Measurements from ENCODE around the gene FHAD1. TPM values are rescaled to one million over a fixed set of nuclear protein-coding genes. Genes with fewer than 3 reads are reported as not detected.

Gene FHAD1
- total RNA-seq, 1 experiment from 2014 or later = 1.9 TPM

- Histone ChIP-seq H3K23me2 (ENCODE audit: insufficient read length, low read depth, low read length, poor library complexity, severe bottlenecking) (no peaks in the 10 kb centered on the region), H4K91ac (ENCODE audit: insufficient read length, low read depth, low read length) (no peak overlapping the region), H3K79me1 (ENCODE audit: insufficient read depth, low read depth, low read length, poor library complexity, severe bottlenecking) (no peaks in the 10 kb centered on the region), H3K79me2 (ENCODE audit: insufficient read depth, low read length) (no peaks in the 10 kb centered on the region), H2BK15ac (ENCODE audit: low read depth, low read length) (no peak overlapping the region), H3K9me3 (ENCODE audit: control insufficient read depth, low read depth, low read length) (no peaks in the 10 kb centered on the region), H2BK5ac (ENCODE audit: insufficient read length, low read length) (no peak overlapping the region), H3K4me2 (ENCODE audit: insufficient read depth, insufficient read length, low read length) (no peak overlapping the region), H4K8ac (replicated peaks; ENCODE audit: insufficient read length, low read depth, low read length) (no peak overlapping the region), H3K9ac (ENCODE audit: extremely low read depth, insufficient read length, low read length) (no peak overlapping the region), H3K56ac (ENCODE audit: insufficient read length, low read depth, low read length) (no peak overlapping the region), H3K4ac (ENCODE audit: low read depth, low read length) (no peak overlapping the region), H2AK5ac (ENCODE audit: insufficient read length, low read length) (no peak overlapping the region), H3K23ac (ENCODE audit: insufficient read length, low read depth, low read length) (no peak overlapping the region), H3K27ac (ENCODE audit: insufficient read length, low read depth, low read length) (no peak overlapping the region), H3K27me3 (ENCODE audit: insufficient read depth, low read length) (no peaks in the 10 kb centered on the region), H3K14ac (ENCODE audit: insufficient read depth, low read length) (no peak overlapping the region; the same call in 1 of the 2 replicates), H3K18ac (ENCODE audit: insufficient read length, low read depth, low read length) (no peak overlapping the region), H4K5ac (ENCODE audit: insufficient read length, low read depth, low read length) (no peak overlapping the region), H2BK120ac (ENCODE audit: low read depth, low read length, poor library complexity, severe bottlenecking) (no peak overlapping the region), H4K20me1 (ENCODE audit: control insufficient read depth, insufficient read depth, insufficient read length) (no peaks in the 10 kb centered on the region), H3T11ph (ENCODE audit: low read length) (no peak overlapping the region), H2AFZ (ENCODE audit: low read length) (no peak overlapping the region), H2BK20ac (ENCODE audit: low read depth, low read length, poor library complexity, severe bottlenecking) (no peak overlapping the region), H2BK12ac (ENCODE audit: insufficient read length, low read depth, low read length) (no peak overlapping the region), H3K4me1 (ENCODE audit: insufficient read depth, low read length) (no peaks in the 10 kb centered on the region)
- H3K27me3 Mint-ChIP-seq (ENCODE audit: low read depth) = peaks cover 12% of the 10 kb centered on the region
- H3K4me1 Mint-ChIP-seq = peaks cover 5 to 18% of the 10 kb centered on the region in 2 experiments
- H3K36me3 Mint-ChIP-seq (ENCODE audit: insufficient read depth in 1 of 3, low read depth in 3 of 3) = no peaks in the 10 kb centered on the region
- WGBS (ENCODE audit: extremely low coverage, insufficient read length, low lambda C conversion rate) = no CpG with 5 or more reads among the region's 12 CpGs
- H3K9me3 Mint-ChIP-seq = no peaks in the 10 kb centered on the region
- TF ChIP-seq CTCF (conservative IDR thresholded peaks at IDR 0.05) = no peak
- no peak overlapping the region for H3K4me3 Mint-ChIP-seq
- no peak for DNase-seq
- H3K27ac Mint-ChIP-seq = peak overlapping the region in 1 of 3 experiments; percentile 22; a peak in 1 of 7 replicates
Measured at GRCh38 chr1:15352128-15352957, 105.3 kb downstream of the FHAD1 start.
